IMR-90 (cell line): ENCODE results near the gene WBP11. TPM values are rescaled to one million over a fixed set of nuclear protein-coding genes. Genes with fewer than 3 reads are reported as not detected.

ENCODE experiments used
- ATAC-seq: fragments of 200-7000 bp; cut with Tn5 transposase; 2 replicates; pipeline ENCODE4 v1.9.1; 2020; ENCODE audit warnings: low read depth, mild to moderate bottlenecking, moderate library complexity
- BruUV-seq: library from RNA; stranded (reverse); fragments of 400-500 nt; replicated peaks from 2 replicates; lab custom pipeline; 2021; lab: Mats Ljungman, UMichigan
- CTCF ChIA-PET: fragments of 300-600 bp; formaldehyde crosslinking; extraction: SDS; loops from one replicate; lab custom pipeline; 2021; ENCODE audit warnings: antibody characterized with exemption; lab: Yijun Ruan, JAX
- POLR2A ChIA-PET: fragments of 300-600 bp; sonication (Branson Sonifier 250); formaldehyde crosslinking; loops from one replicate; lab custom pipeline; 2022; ENCODE audit warnings: antibody characterized with exemption; ENCODE audit not compliant: unreplicated experiment; lab: Charles Lee
- DNase-seq: peaks from one replicate; pipeline ENCODE4 v3.0.0; 2013
- H2AFZ ChIP-seq: replicated peaks from 2 replicates; pipeline ENCODE3; 2013; ENCODE audit warnings: low read length, mild to moderate bottlenecking; ENCODE audit not compliant: poor library complexity
- H2AK5ac ChIP-seq: 2 replicates; pipeline ENCODE4 v1.6.1; 2013; ENCODE audit warnings: low read depth, low read length, inconsistent platforms
- H2AK9ac ChIP-seq: replicated peaks from 2 replicates; pipeline ENCODE3; 2013; ENCODE audit warnings: mild to moderate bottlenecking, low read depth, low read length, moderate library complexity; ENCODE audit not compliant: poor library complexity
- H2BK120ac ChIP-seq: 2 replicates; pipeline ENCODE4 v1.6.1; 2013; ENCODE audit warnings: low read depth, low read length, inconsistent platforms
- H2BK15ac ChIP-seq: 3 replicates; pipeline ENCODE4 v1.6.1; 2013; ENCODE audit warnings: low read depth, low read length, inconsistent platforms
- H2BK20ac ChIP-seq: 2 replicates; pipeline ENCODE4 v1.6.1; 2013; ENCODE audit warnings: low read depth, mild to moderate bottlenecking, inconsistent platforms, low read length, moderate library complexity
- H2BK5ac ChIP-seq: 2 replicates; pipeline ENCODE4 v1.6.1; 2013; ENCODE audit warnings: mild to moderate bottlenecking, low read depth, low read length, inconsistent platforms; ENCODE audit not compliant: poor library complexity, severe bottlenecking
- H3K14ac ChIP-seq: replicated peaks from 2 replicates; pipeline ENCODE4 v1.6.1; 2013; ENCODE audit warnings: low read depth, low read length, inconsistent platforms
- H3K18ac ChIP-seq: 2 replicates; pipeline ENCODE4 v1.6.1; 2013; ENCODE audit warnings: low read depth, low read length, control low read depth
- H3K23ac ChIP-seq: 2 replicates; pipeline ENCODE4 v1.6.1; 2013; ENCODE audit warnings: low read depth, low read length, inconsistent platforms
- H3K27ac ChIP-seq: 2 replicates; pipeline ENCODE4 v1.5.1; 2013; ENCODE audit warnings: mild to moderate bottlenecking, control low read depth, low read length; ENCODE audit not compliant: insufficient read depth
- H3K27me3 ChIP-seq: 2 replicates; pipeline ENCODE4 v1.6.1; 2013; ENCODE audit warnings: low read length; ENCODE audit not compliant: control insufficient read depth, insufficient read depth
- H3K36me3 ChIP-seq: 2 replicates; pipeline ENCODE4 v1.6.1; 2013; ENCODE audit warnings: low read length, mixed read lengths; ENCODE audit not compliant: control insufficient read depth, insufficient read depth
- H3K4ac ChIP-seq: 2 replicates; pipeline ENCODE4 v1.6.1; 2013; ENCODE audit warnings: low read depth, low read length, inconsistent platforms
- H3K4me1 ChIP-seq: 2 replicates; pipeline ENCODE4 v1.6.1; 2013; ENCODE audit warnings: low read length, mixed read lengths; ENCODE audit not compliant: control insufficient read depth, insufficient read depth
- H3K4me2 ChIP-seq: 2 replicates; pipeline ENCODE4 v1.6.1; 2013; ENCODE audit warnings: low read depth, mild to moderate bottlenecking, control low read depth, low read length, moderate library complexity
- H3K4me3 ChIP-seq: 2 replicates; pipeline ENCODE4 v1.5.1; 2013; ENCODE audit warnings: low read depth, mild to moderate bottlenecking, control low read depth, low read length, moderate library complexity; ENCODE audit not compliant: insufficient read depth
- H3K56ac ChIP-seq: 2 replicates; pipeline ENCODE4 v1.6.1; 2013; ENCODE audit warnings: low read length, inconsistent platforms; ENCODE audit not compliant: insufficient read depth; ENCODE audit errors: extremely low read depth
- H3K79me1 ChIP-seq, 2 experiments: 2 replicates each; pipeline ENCODE4 v1.6.1; 2013; ENCODE audit warnings: low read length in 2 of 2, inconsistent platforms in 1 of 2, low read depth in 1 of 2
- H3K9ac ChIP-seq: 2 replicates; pipeline ENCODE4 v1.6.1; 2013; ENCODE audit warnings: low read depth, low read length, control low read depth
- H3K9me1 ChIP-seq: 2 replicates; pipeline ENCODE4 v1.6.1; 2013; ENCODE audit warnings: low read length, inconsistent platforms; ENCODE audit not compliant: insufficient read depth
- H3K9me3 ChIP-seq: 2 replicates; pipeline ENCODE4 v1.6.1; 2013; ENCODE audit warnings: low read length; ENCODE audit not compliant: control insufficient read depth, insufficient read depth
- H4K20me1 ChIP-seq: 2 replicates; pipeline ENCODE4 v1.6.1; 2013; ENCODE audit warnings: low read length, inconsistent platforms; ENCODE audit not compliant: insufficient read depth
- H4K5ac ChIP-seq: 2 replicates; pipeline ENCODE4 v1.6.1; 2013; ENCODE audit warnings: mild to moderate bottlenecking, low read depth, low read length, control low read depth
- H4K8ac ChIP-seq, 2 experiments: 2 replicates each; pipeline ENCODE4 v1.6.1; 2013; ENCODE audit warnings: low read depth in 2 of 2, low read length in 2 of 2, control low read depth in 1 of 2, inconsistent platforms in 1 of 2
- H4K91ac ChIP-seq: 2 replicates; pipeline ENCODE4 v1.6.1; 2013; ENCODE audit warnings: low read depth, low read length, inconsistent platforms; ENCODE audit not compliant: insufficient read depth
- CEBPB ChIP-seq: IDR thresholded peaks from 2 replicates; pipeline ENCODE4 v1.6.1; 2012; ENCODE audit warnings: low read depth, low read length, improper control_type of control experiment
- CTCF ChIP-seq: conservative IDR thresholded peaks from 2 replicates; pipeline ENCODE4 v1.5.1; 2012; ENCODE audit warnings: mild to moderate bottlenecking, low read depth, low read length, improper control_type of control experiment
- ELK1 ChIP-seq: fragments of 150-350 bp; IDR thresholded peaks from 2 replicates; pipeline ENCODE4 v1.6.1; 2016; ENCODE audit warnings: low read depth, mild to moderate bottlenecking, low read length, moderate library complexity, borderline replicate concordance
- FOS ChIP-seq: fragments of 150-350 bp; IDR thresholded peaks from 2 replicates; pipeline ENCODE4 v1.6.1; 2016; ENCODE audit warnings: low read depth, low read length
- MXI1 ChIP-seq: IDR thresholded peaks from 2 replicates; pipeline ENCODE4 v1.6.1; 2012; ENCODE audit warnings: low read depth, mild to moderate bottlenecking, low read length, moderate library complexity, borderline replicate concordance
- NFE2L2 ChIP-seq: fragments of 150-350 bp; IDR thresholded peaks from 2 replicates; pipeline ENCODE4 v1.6.1; 2016; ENCODE audit warnings: low read depth, mild to moderate bottlenecking, low read length
- POLR2A ChIP-seq: IDR thresholded peaks from 2 replicates; pipeline ENCODE4 v1.6.1; 2012; ENCODE audit warnings: mild to moderate bottlenecking, low read depth, low read length
- RCOR1 ChIP-seq: IDR thresholded peaks from 2 replicates; pipeline ENCODE4 v1.6.1; 2012; ENCODE audit warnings: mild to moderate bottlenecking, low read length, improper control_type of control experiment; ENCODE audit not compliant: insufficient replicate concordance
- RFX5 ChIP-seq: IDR thresholded peaks from 2 replicates; pipeline ENCODE4 v1.8.0; 2012; ENCODE audit warnings: low read depth, mild to moderate bottlenecking, low read length, moderate library complexity
- SMC3 ChIP-seq: fragments of 150-350 bp; IDR thresholded peaks from 2 replicates; pipeline ENCODE4 v1.6.1; 2016; ENCODE audit warnings: low read depth, mild to moderate bottlenecking, antibody characterized with exemption, low read length, moderate library complexity
- dilution Hi-C: fragments of 300-500 bp; cut with HindIII; formaldehyde crosslinking; loops from one replicate; pipeline ENCODE4 v1.14.3; 2018; ENCODE audit warnings: low sequenced_read_pairs; ENCODE audit not compliant: unreplicated experiment
- in situ Hi-C: fragments of 300-500 bp; cut with MboI; formaldehyde crosslinking; loops from 3 replicates; pipeline ENCODE4 v1.14.3; 2019; ENCODE audit warnings: low sequenced_read_pairs, inconsistent platforms, mixed read lengths
- intact Hi-C: fragments of 100-400 bp; cut with micrococcal nuclease; formaldehyde crosslinking; loops from 2 replicates; pipeline ENCODE4 v1.10.0; 2022
- polyA plus RNA-seq, 3 experiments: library from polyadenylated mRNA; depleted of rRNA; stranded (reverse); fragments of >200 nt; gene quantifications; 2 replicates each; pipeline ENCODE4 v1.2.3, GENCODE V29; 2012; ENCODE audit warnings: low replicate concordance in 1 of 3
- total RNA-seq: library from RNA; depleted of rRNA; stranded (reverse); fragments of >200 nt; gene quantifications from 2 replicates; pipeline ENCODE4 v1.2.3, GENCODE V29; 2012

Gene WBP11
- total and polyA plus RNA-seq, 2 of the 4 experiments (the other 2 are of a cell fraction): 2.5 to 18.3 TPM

- Histone ChIP-seq H4K8ac (no peak overlapping the region), H3K4me2 (no peak overlapping the region), H3K23ac (no peak overlapping the region), H3K27me3 (no peaks in the 10 kb centered on the region), H3K4me3 (no peak overlapping the region), H2AK5ac (no peak overlapping the region), H3K14ac (no peak overlapping the region), H3K9me3 (no peaks in the 10 kb centered on the region), H2BK120ac (no peak overlapping the region), H2BK15ac (no peak overlapping the region), H3K9me1 (no peaks in the 10 kb centered on the region; the same call in 1 of the 2 replicates), H3K9ac (no peak overlapping the region), H3K4ac (no peak overlapping the region), H2BK5ac (no peak overlapping the region), H3K18ac (no peak overlapping the region), H3K27ac (no peak overlapping the region), H2BK20ac (peak overlapping the region; percentile 40; the same call in 1 of the 2 replicates), H3K79me1 (no peaks in the 10 kb centered on the region), H3K4me1 (peaks cover 3% of the 10 kb centered on the region; the same call in 1 of the 2 replicates), H3K36me3 (no peaks in the 10 kb centered on the region), H4K5ac (no peak overlapping the region), H4K91ac (no peak overlapping the region), H3K56ac (no peak overlapping the region), H2AFZ (no peak overlapping the region), H4K20me1 (no peaks in the 10 kb centered on the region), H2AK9ac (no peak overlapping the region)
- dilution Hi-C loops (no loop called here), intact Hi-C loops (loop anchor here (10.0 kb wide), 1 partner anchor 210 kb away; no protein-coding TSS in a partner anchor), in situ Hi-C loops (loop anchor here (5.0 kb wide), 1 partner anchor 153 kb away; no protein-coding TSS in a partner anchor)
- ChIA-PET CTCF (interaction anchor here (0.8 kb wide), 1 partner anchor 40 kb away, joined by 3 read pairs; the partner anchor contains the start of gene C12orf60), POLR2A (no interaction called here)
- no peak for ATAC-seq
- BruUV-seq: no TSS peak
- no peak for TF ChIP-seq ELK1
- no peak for TF ChIP-seq NFE2L2
- TF ChIP-seq MXI1: no peak
- no peak for TF ChIP-seq CTCF
- no peak for TF ChIP-seq RCOR1
- TF ChIP-seq POLR2A: no peak
- no peak for TF ChIP-seq FOS
- TF ChIP-seq CEBPB: no peak
- TF ChIP-seq RFX5: no peak
- no peak for TF ChIP-seq SMC3
- DNase-seq: no peak
These were observed 41.1 kb upstream of the WBP11 start for GRCh38 chr12:14844401-14844800.
